ENCODE results near the gene MAMLD1. TPM values are rescaled to one million over a fixed set of nuclear protein-coding genes. Genes with fewer than 3 reads are reported as not detected.

MAMLD1 gene
- total RNA-seq, 4 donors from 2014 or later, result 2.2 to 7.3 (median 3.9) TPM

GRCh38 chrX:150512461-150512901 lies 149.4 kb downstream of the MAMLD1 start:
- Histone ChIP-seq H3K27ac (no peak overlapping the region), H3K36me3 (peaks cover 0 to 18% of the 10 kb centered on the region in 2 donors), H3K4me3 (no peak overlapping the region), H3K4me1 (peaks cover 0 to 20% (median 5%) of the 10 kb centered on the region in 3 donors), H3K9me3 (no peaks in the 10 kb centered on the region), H3K27me3 (no peaks in the 10 kb centered on the region)
- no peak for TF ChIP-seq EP300 (IDR thresholded peaks at IDR 0.05)
- no peak for TF ChIP-seq POLR2AphosphoS5 (IDR thresholded peaks at IDR 0.05)
- TF ChIP-seq CTCF (IDR thresholded peaks at IDR 0.05), result no peak
- TF ChIP-seq POLR2A (IDR thresholded peaks at IDR 0.05), result no peak
- ATAC-seq, result no peak
- WGBS, 2 donors (ENCODE audit: low coverage in 1 of 2), result no CpG with 5 or more reads among the region's 14 CpGs

GRCh38 chrX:150513544-150513943 lies 150.4 kb downstream of the MAMLD1 start:
- Histone ChIP-seq H3K36me3 (peaks cover 0 to 18% of the 10 kb centered on the region in 2 donors), H3K27me3 (no peaks in the 10 kb centered on the region), H3K27ac (no peak overlapping the region), H3K4me3 (no peak overlapping the region), H3K4me1 (peaks cover 0 to 10% (median under 1%) of the 10 kb centered on the region in 3 donors), H3K9me3 (no peaks in the 10 kb centered on the region)
- TF ChIP-seq POLR2AphosphoS5 (IDR thresholded peaks at IDR 0.05) (no peak), EP300 (IDR thresholded peaks at IDR 0.05) (no peak), POLR2A (IDR thresholded peaks at IDR 0.05) (no peak), CTCF (IDR thresholded peaks at IDR 0.05) (no peak)
- ATAC-seq, result no peak
- 63% methylated on average over 7 of the region's 9 CpGs; no CpG with 5 or more reads in 1 of the 2 donors for WGBS, 2 donors (ENCODE audit: low coverage in 1 of 2)

GRCh38 chrX:150514462-150514861 lies 151.3 kb downstream of the MAMLD1 start:
- TF ChIP-seq POLR2AphosphoS5 (IDR thresholded peaks at IDR 0.05), result no peak
- no peak for TF ChIP-seq CTCF (IDR thresholded peaks at IDR 0.05)
- no peak for TF ChIP-seq EP300 (IDR thresholded peaks at IDR 0.05)
- TF ChIP-seq POLR2A (IDR thresholded peaks at IDR 0.05), result no peak
- no peaks in the 10 kb centered on the region for H3K9me3 ChIP-seq
- peaks cover 0 to 18% of the 10 kb centered on the region in 2 donors for H3K36me3 ChIP-seq
- H3K4me1 ChIP-seq, result peaks cover 0 to under 1% (median 0%) of the 10 kb centered on the region in 3 donors
- H3K4me3 ChIP-seq, result no peak overlapping the region
- ATAC-seq, result no peak
- 93% methylated on average over 3 of the region's 4 CpGs; no CpG with 5 or more reads in 1 of the 2 donors for WGBS, 2 donors (ENCODE audit: low coverage in 1 of 2)
- no peaks in the 10 kb centered on the region for H3K27me3 ChIP-seq
- H3K27ac ChIP-seq, result no peak overlapping the region

GRCh38 chrX:150515801-150516200 lies 152.7 kb downstream of the MAMLD1 start:
- H3K27ac ChIP-seq, result no peak overlapping the region
- no peak overlapping the region for H3K4me3 ChIP-seq
- H3K9me3 ChIP-seq, result no peaks in the 10 kb centered on the region
- H3K4me1 ChIP-seq, result no peaks in the 10 kb centered on the region
- H3K36me3 ChIP-seq, result peaks cover 0 to 18% of the 10 kb centered on the region in 2 donors
- TF ChIP-seq EP300 (IDR thresholded peaks at IDR 0.05), result no peak
- WGBS, 2 donors (ENCODE audit: low coverage in 1 of 2), result 80 to 86% methylated on average over 1 of the region's 1 CpG
- ATAC-seq, result no peak
- no peaks in the 10 kb centered on the region for H3K27me3 ChIP-seq

GRCh38 chrX:150517303-150517910 lies 154.3 kb downstream of the MAMLD1 start:
- Histone ChIP-seq H3K36me3 (peaks cover 0 to 3% of the 10 kb centered on the region in 2 donors), H3K4me3 (no peak overlapping the region), H3K9me3 (no peaks in the 10 kb centered on the region), H3K27me3 (no peaks in the 10 kb centered on the region), H3K4me1 (no peaks in the 10 kb centered on the region), H3K27ac (no peak overlapping the region)
- WGBS, 2 donors (ENCODE audit: low coverage in 1 of 2), result 0% methylated on average over 1 of the region's 4 CpGs; no CpG with 5 or more reads in 1 of the 2 donors
- no peak for TF ChIP-seq EP300 (IDR thresholded peaks at IDR 0.05)
- TF ChIP-seq POLR2AphosphoS5 (IDR thresholded peaks at IDR 0.05), result no peak
- no peak for TF ChIP-seq CTCF (IDR thresholded peaks at IDR 0.05)
- TF ChIP-seq POLR2A (IDR thresholded peaks at IDR 0.05), result no peak
- peak; percentile 50 for ATAC-seq

Data from gastroesophageal sphincter (tissue), 4 donors.